WTC11 (cell line): Measurements from ENCODE around the gene LAPTM4A.
"Not testable (repeated sequence)": the region's sequence is repeated elsewhere in the genome, so short reads cannot be mapped to it uniquely, and the experiment has no call there.

Source experiments
- CBFB ChIP-seq: sonication (generic); formaldehyde crosslinking; IDR thresholded peaks from 2 replicates; pipeline ENCODE4 v1.8.1; 2022; ENCODE audit warnings: mild to moderate bottlenecking, low read depth, missing genetic modification reagents
- CREM ChIP-seq: sonication (generic); formaldehyde crosslinking; IDR thresholded peaks from 2 replicates; pipeline ENCODE4 v1.8.1; 2022; ENCODE audit warnings: mild to moderate bottlenecking, missing genetic modification reagents, moderate library complexity
- CTCF ChIP-seq: fragments of 200-600 bp; IDR thresholded peaks from 2 replicates; pipeline ENCODE4 v1.8.0; 2022; ENCODE audit warnings: antibody characterized with exemption
- FOXK1 ChIP-seq: sonication (generic); formaldehyde crosslinking; IDR thresholded peaks from 2 replicates; pipeline ENCODE4 v1.8.0; 2022; ENCODE audit warnings: mild to moderate bottlenecking, moderate library complexity, missing genetic modification reagents
- IRF2 ChIP-seq: sonication (generic); formaldehyde crosslinking; IDR thresholded peaks from 2 replicates; pipeline ENCODE4 v1.8.0; 2022; ENCODE audit warnings: low read depth, missing genetic modification reagents, borderline replicate concordance
- JUN ChIP-seq: sonication (generic); formaldehyde crosslinking; IDR thresholded peaks from 2 replicates; pipeline ENCODE4 v1.8.0; 2023; ENCODE audit warnings: mild to moderate bottlenecking, missing genetic modification reagents
- NFE2L1 ChIP-seq: sonication (generic); formaldehyde crosslinking; IDR thresholded peaks from 2 replicates; pipeline ENCODE4 v1.8.1; 2023; ENCODE audit warnings: missing genetic modification reagents
- NFYB ChIP-seq: sonication (generic); formaldehyde crosslinking; conservative IDR thresholded peaks from 2 replicates; pipeline ENCODE4 v1.8.0; 2022; ENCODE audit warnings: low read depth, missing genetic modification reagents
- SP1 ChIP-seq: sonication (generic); formaldehyde crosslinking; conservative IDR thresholded peaks from 2 replicates; pipeline ENCODE4 v1.8.1; 2022; ENCODE audit warnings: missing genetic modification reagents
- TEAD4 ChIP-seq: sonication (generic); formaldehyde crosslinking; IDR thresholded peaks from 2 replicates; pipeline ENCODE4 v1.8.0; 2022; ENCODE audit warnings: mild to moderate bottlenecking, missing genetic modification reagents
- USF1 ChIP-seq: sonication (generic); formaldehyde crosslinking; IDR thresholded peaks from 2 replicates; pipeline ENCODE4 v1.8.0; 2022; ENCODE audit warnings: mild to moderate bottlenecking, missing genetic modification reagents
- ZSCAN18 ChIP-seq: fragments of 250-450 bp; sonication (Bioruptor Pico); IDR thresholded peaks from 2 replicates; pipeline ENCODE4 v2.1.2; 2022; ENCODE audit warnings: mild to moderate bottlenecking, moderate library complexity
- TF ChIP-seq, protein P1 (sequence below): sonication (generic); formaldehyde crosslinking; IDR thresholded peaks from 2 replicates; pipeline ENCODE4 v1.8.0; 2023; ENCODE audit warnings: missing genetic modification reagents

- TF ChIP-seq CBFB (CRISPR knock-in tag); NFE2L1 (CRISPR knock-in tag); SP1 (CRISPR knock-in tag); USF1 (CRISPR knock-in tag); CTCF; NFYB (CRISPR knock-in tag); JUN; IRF2; TEAD4 (CRISPR knock-in tag); ZSCAN18 (CRISPR knock-in tag); CREM (CRISPR knock-in tag); FOXK1 (CRISPR knock-in tag): not testable (repeated sequence)
- TF ChIP-seq, protein P1, sequence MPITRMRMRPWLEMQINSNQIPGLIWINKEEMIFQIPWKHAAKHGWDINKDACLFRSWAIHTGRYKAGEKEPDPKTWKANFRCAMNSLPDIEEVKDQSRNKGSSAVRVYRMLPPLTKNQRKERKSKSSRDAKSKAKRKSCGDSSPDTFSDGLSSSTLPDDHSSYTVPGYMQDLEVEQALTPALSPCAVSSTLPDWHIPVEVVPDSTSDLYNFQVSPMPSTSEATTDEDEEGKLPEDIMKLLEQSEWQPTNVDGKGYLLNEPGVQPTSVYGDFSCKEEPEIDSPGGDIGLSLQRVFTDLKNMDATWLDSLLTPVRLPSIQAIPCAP (CRISPR knock-in tag): not testable (repeated sequence)
Measured at GRCh38 chr2:20085909-20086308, 34.5 kb upstream of the LAPTM4A start.
